ENCODE data around the gene CABP4.

The CABP4 gene

GRCh38 chr11:67486481-67487195 is 31.5 kb downstream of the CABP4 start:
- Histone ChIP-seq H3K9me3 (ENCODE audit: severe bottlenecking) (no peaks in the 10 kb centered on the region), H3K4me1 (ENCODE audit: insufficient read depth, poor library complexity, severe bottlenecking) (peaks cover 11% of the 10 kb centered on the region), H3K27me3 (ENCODE audit: insufficient read depth, poor library complexity, severe bottlenecking) (no peaks in the 10 kb centered on the region), H3K36me3 (ENCODE audit: low read depth) (peaks cover 16% of the 10 kb centered on the region), H3K4me3 (ENCODE audit: severe bottlenecking) (no peak overlapping the region), H3K27ac (ENCODE audit: poor library complexity, severe bottlenecking) (no peak overlapping the region)
- ATAC-seq (ENCODE audit: low read depth) (no peak), DNase-seq (ENCODE audit: low spot score) (no peak)
- TF ChIP-seq CTCF (IDR thresholded peaks at IDR 0.05; ENCODE audit: poor library complexity, severe bottlenecking): no peak

GRCh38 chr11:67489203-67489884 is 34.2 kb downstream of the CABP4 start:
- Histone ChIP-seq H3K4me3 (ENCODE audit: severe bottlenecking) (no peak overlapping the region), H3K4me1 (ENCODE audit: insufficient read depth, poor library complexity, severe bottlenecking) (peaks cover 4% of the 10 kb centered on the region), H3K27ac (ENCODE audit: poor library complexity, severe bottlenecking) (no peak overlapping the region), H3K27me3 (ENCODE audit: insufficient read depth, poor library complexity, severe bottlenecking) (no peaks in the 10 kb centered on the region), H3K9me3 (ENCODE audit: severe bottlenecking) (no peaks in the 10 kb centered on the region), H3K36me3 (ENCODE audit: low read depth) (peaks cover 32% of the 10 kb centered on the region)
- DNase-seq (ENCODE audit: low spot score) (no peak), ATAC-seq (ENCODE audit: low read depth) (no peak)
- no peak for TF ChIP-seq CTCF (IDR thresholded peaks at IDR 0.05; ENCODE audit: poor library complexity, severe bottlenecking)

- Histone ChIP-seq H3K27ac (ENCODE audit: poor library complexity, severe bottlenecking) (no peak overlapping the region), H3K27me3 (ENCODE audit: insufficient read depth, poor library complexity, severe bottlenecking) (no peaks in the 10 kb centered on the region), H3K36me3 (ENCODE audit: low read depth) (peaks cover 36% of the 10 kb centered on the region), H3K4me3 (ENCODE audit: severe bottlenecking) (no peak overlapping the region), H3K9me3 (ENCODE audit: severe bottlenecking) (no peaks in the 10 kb centered on the region), H3K4me1 (ENCODE audit: insufficient read depth, poor library complexity, severe bottlenecking) (peaks cover 4% of the 10 kb centered on the region)
- TF ChIP-seq CTCF (IDR thresholded peaks at IDR 0.05; ENCODE audit: poor library complexity, severe bottlenecking): no peak
- DNase-seq (ENCODE audit: low spot score) (peak; percentile 59), ATAC-seq (ENCODE audit: low read depth) (0 out of 3 replicates have a peak, but pooled peaks have one; percentile 7)
Observed at GRCh38 chr11:67489885-67490726, 35.0 kb downstream of the CABP4 start.

GRCh38 chr11:67490727-67491065 is 35.5 kb downstream of the CABP4 start:
- Histone ChIP-seq H3K4me3 (ENCODE audit: severe bottlenecking) (no peak overlapping the region), H3K27me3 (ENCODE audit: insufficient read depth, poor library complexity, severe bottlenecking) (no peaks in the 10 kb centered on the region), H3K36me3 (ENCODE audit: low read depth) (peaks cover 39% of the 10 kb centered on the region), H3K27ac (ENCODE audit: poor library complexity, severe bottlenecking) (no peak overlapping the region), H3K9me3 (ENCODE audit: severe bottlenecking) (no peaks in the 10 kb centered on the region), H3K4me1 (ENCODE audit: insufficient read depth, poor library complexity, severe bottlenecking) (peaks cover 4% of the 10 kb centered on the region)
- TF ChIP-seq CTCF (IDR thresholded peaks at IDR 0.05; ENCODE audit: poor library complexity, severe bottlenecking): no peak
- DNase-seq (ENCODE audit: low spot score) (no peak), ATAC-seq (ENCODE audit: low read depth) (0 out of 3 replicates have a peak, but pooled peaks have one; percentile 5)

All from RWPE2 (cell line).